GM21526 (cell line): Measurements from ENCODE around the gene JARID2.

ENCODE experiments used
- ATAC-seq: cut with Tn5 transposase; IDR thresholded peaks from one replicate; pipeline ENCODE4 v1.9.1; 2021; ENCODE audit warnings: moderate library complexity; ENCODE audit not compliant: unreplicated experiment, low FRiP score

JARID2 gene

DNA sequence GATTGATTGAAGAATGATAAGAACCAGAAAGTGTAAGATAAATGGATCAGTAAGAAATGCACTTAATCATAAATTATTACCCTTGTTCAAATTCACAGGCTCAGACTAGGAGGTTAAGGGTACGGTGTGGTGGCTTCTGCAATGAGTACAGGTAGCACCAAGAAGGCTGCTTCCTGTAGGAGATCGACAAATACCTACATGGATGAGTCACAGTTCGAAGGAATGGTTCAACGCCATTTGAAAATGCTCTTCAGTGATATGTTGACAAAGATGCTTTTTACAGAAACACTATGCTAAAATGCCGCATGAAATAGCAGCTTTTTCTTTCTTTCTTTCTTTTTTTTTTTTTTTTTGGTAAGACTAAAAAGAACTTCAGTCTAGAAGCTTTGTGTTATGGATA lies 300.7 kb downstream of the JARID2 start:
- ATAC-seq, result no peak

DNA sequence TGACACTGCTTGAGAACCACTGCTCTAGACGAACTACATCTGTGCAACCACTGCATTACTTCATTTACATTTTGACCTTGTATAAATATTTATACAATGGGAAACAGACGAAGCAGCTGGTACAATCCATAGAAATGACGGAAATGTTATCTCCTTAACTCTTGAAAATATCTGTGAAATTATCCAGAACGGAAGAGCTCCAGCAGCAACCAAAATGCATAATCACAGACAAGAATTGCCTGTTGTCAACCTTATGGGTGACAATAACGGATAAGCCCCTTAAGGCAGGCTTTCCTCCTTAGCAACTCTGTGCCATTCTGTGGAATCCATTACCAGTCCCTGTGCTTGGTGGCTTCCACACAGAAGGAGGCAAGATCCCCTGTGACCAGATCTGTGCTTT lies 301.5 kb downstream of the JARID2 start:
- ATAC-seq, result no peak

DNA sequence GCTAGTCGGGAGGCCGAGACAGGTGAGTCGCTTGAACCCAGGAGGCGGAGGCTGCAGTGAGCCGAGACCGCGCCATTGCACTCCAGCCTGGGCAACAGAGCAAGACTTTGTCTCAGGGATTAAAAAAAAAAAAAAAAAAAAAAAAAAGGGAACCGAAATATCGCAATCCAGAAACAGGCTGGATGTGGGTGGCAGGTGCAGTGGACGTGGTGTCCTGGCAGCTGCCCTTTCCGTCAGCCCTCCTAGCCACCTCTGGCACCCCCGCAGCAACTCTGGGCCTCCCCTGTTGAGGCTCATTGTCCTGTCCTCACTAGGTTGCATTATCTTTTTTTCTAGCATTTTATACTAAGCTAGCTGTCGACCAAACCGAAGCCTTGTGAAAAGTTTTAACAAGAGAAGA lies 303.5 kb downstream of the JARID2 start:
- no peak for ATAC-seq

DNA sequence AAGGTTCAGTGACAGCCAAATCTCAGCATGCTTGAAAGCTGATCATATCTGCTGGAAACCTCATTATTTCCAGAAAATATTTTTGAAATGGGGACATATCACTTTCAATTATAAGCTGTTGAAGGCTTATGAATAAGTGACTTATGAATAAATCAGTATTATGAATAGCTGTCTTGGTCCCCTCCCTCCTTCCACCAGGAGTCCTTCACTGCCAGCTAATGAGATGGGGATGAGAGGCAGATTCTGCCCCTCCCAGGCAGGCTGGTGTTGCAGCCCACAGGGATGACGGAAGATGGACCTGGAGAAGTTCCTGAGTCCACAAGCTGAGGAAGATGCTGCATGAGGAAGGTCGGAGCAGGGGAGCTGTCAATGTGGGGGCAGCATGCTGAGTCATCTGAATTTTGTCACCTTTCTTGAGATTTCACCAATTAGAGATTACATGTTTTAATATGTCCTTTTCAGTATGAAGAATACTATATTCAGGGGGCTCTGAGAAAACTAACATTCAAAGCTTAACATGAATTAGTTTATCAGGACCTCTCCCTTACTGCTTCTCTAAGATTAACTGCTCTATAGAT lies 304.8 kb downstream of the JARID2 start:
- no peak for ATAC-seq

DNA sequence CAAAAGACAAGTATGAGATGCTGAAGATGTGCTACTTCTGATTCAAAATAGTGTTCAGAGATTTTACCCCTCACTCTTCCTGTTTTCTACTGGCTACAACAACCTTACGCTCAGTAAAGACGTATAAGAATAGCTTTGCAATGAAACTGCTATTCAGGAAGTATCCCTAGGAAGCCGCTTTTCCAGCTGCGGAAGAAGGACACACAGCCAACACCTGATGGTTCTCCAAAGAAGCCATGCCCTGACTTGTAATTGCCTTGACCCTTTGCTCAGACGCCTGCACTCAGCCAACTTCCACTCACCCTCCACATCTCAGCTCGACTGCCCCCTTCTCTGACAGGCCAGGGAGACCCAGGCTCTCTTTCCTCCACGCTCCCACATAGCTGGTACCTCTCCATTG lies 305.4 kb downstream of the JARID2 start:
- ATAC-seq, result no peak

DNA sequence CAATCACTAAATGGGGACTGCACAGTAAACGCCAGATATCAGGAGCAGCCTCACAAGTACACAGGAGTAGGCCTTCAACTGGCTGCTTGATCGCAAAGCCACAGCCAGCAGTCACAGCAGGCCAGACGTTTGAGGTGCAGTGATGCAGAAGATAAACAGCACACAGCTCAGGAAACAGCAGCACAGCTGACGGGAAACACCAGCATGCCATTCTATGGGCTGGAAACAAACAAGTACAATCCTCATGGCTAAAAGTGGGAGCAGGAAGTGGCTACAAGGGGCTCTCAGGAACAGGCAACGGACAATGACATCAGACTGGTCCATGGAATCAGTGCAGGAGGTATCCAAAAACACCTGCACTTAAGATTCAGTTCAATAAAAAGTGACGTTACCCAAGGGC lies 305.9 kb downstream of the JARID2 start:
- ATAC-seq, result no peak

DNA sequence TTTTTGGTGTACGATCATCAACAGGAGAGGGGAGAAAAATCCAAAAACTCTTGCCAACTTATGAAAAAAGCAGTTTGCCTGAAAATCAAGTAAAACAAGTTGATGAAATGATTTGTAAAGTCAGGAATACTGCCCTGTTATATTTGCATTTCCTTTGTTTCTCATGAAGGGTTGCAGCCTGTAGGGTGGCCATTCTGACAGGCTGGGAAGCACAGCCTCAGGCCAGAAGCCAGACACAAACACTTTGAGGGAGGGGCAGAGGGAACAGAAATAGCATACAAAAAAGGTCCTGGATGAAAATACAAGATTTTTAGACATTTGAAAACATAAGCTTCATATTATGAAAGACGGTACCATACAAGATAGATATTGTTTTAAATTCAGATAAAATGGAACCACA lies 307.2 kb downstream of the JARID2 start:
- no peak for ATAC-seq

DNA sequence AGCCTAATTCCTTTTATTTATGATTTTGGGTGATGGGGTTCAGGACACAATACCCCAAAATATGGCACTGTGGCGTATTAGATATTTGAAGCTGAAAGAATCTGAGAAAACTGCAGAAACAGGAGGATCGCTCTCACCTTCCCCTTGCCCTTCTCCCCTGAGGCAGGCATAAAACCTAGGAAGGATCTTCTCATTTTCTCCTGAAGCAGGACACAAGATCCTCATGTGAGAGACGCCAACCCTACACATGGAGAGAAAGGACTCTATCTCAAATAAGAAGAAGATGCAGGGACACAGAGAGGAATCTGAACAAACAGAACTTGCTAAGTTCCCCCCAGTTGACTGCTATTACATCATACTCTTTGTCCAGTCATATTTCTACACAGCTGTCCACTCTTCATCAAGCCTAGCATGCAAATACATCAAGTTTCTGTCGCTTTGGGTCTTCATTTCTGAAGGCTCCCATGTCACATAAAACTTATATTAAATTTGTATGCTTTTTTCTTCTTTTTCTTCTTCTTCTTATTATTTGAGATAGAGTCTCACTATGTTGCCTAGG lies 307.9 kb downstream of the JARID2 start:
- no peak for ATAC-seq

DNA sequence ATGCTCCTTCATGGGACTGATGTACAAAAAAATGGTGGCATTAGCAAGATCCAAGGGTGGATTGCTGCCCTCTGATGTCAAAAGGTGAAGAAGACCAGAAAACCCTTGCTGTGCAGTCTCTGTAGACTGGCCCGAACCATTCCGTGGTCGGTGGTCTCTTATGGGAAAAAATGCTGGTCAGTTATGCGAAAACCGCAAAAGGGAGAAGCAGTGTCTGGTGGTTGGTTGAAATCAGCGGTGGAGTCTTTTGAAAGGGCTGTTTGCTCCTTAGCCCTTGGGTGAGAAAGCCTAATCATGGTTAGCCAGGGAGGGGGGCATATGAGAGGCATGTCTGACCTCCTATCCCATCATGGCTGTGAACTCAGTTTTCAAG lies 308.8 kb downstream of the JARID2 start:
- no peak for ATAC-seq

DNA sequence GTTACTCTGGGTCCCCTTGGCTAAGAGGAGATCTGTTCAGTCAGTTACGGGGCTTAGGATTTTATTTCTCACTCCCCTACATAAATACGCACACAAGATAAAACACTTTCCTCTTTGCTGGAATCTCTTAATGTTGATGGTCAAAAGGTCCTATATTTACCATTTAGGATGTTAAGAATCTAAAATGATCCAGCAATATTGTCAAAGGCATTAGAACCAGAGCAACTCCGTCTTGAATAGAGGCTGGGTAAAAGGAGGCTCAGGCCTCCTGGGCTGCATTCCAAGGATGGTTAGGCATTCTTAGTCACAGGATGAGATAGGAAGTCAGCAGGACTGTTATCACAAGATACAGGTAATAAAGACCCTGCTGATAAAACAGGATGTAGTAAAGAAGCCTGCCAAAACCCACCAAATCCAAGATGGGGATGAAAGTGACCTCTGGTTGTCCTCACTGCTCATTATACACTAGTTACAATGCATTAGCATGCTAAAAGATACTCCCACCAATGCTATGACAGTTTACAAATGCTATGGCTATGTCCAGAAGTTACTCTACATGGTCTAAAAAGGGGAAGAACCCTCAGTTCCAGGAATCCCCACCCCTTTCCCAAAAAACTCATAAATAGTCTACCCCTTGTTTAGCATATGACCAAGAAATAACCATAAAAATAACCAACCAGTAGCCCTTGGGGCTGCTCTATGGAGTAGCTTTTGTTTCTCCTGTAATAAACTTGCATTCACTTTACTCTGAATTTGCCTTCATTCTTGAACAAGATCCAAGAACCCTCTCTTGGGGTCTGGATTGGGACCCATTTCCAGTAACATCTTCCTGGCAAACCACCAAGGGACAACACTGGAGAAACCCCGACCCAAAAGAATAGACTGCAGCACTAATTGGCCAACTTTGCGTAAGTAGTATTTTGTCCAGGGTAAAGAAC lies 309.5 kb downstream of the JARID2 start:
- no peak for ATAC-seq

DNA sequence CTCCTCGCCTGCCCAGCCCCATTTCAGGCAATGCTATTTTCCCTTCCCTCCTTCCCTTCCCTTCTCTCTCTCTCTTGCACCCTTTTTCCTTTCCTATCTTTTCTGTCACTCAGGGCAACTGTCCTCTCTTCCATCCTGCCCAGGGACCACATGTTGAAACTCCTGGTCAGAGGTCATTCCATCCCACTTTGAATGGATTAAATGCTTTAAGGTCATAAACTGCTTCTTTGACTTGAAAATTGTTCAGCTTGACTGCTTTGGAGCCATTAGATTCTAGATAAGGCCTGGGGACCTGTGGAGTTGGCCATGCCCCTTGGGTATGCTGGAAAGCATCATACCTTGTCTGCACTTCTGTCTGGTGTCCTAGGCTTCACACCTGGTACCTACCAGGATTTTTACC lies 310.8 kb downstream of the JARID2 start:
- ATAC-seq, result no peak

DNA sequence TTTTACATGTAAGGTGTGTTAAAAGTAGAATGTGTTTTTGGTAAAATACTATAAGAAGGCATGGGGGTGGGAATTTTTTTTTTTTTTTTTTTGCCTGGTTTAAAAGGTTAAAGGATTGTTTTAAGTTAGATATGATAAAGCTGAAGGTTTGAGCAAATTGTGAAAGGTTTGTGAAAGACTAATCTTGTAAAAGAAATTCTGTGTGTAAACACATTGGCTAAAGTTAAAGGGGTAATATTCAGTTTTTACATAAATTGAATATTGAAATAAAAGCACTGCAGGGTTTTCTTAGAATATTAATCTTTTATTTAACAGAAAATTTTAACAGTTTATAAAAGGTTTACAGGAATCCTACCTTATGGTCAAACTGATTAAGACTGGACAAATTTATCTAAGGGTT lies 311.3 kb downstream of the JARID2 start:
- no peak for ATAC-seq

DNA sequence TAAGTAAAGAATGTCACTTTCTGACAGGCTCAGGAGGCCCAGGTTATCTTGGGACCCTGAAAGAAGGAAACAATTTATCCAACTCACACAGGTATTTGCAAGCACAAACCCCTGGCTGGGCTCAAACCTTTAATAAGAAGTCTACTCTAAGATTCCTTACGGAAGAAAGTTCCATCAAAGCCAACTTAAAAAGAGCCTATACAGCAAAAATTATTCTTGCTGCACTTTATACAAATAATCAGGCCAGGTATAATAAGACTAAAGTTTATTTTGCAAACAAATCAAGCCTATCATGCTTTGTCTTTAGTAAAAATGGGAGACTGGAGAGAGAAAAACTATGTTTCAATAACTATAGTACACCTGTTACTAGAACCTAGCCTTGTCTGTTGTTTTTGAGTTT lies 314.8 kb downstream of the JARID2 start:
- ATAC-seq, result no peak

DNA sequence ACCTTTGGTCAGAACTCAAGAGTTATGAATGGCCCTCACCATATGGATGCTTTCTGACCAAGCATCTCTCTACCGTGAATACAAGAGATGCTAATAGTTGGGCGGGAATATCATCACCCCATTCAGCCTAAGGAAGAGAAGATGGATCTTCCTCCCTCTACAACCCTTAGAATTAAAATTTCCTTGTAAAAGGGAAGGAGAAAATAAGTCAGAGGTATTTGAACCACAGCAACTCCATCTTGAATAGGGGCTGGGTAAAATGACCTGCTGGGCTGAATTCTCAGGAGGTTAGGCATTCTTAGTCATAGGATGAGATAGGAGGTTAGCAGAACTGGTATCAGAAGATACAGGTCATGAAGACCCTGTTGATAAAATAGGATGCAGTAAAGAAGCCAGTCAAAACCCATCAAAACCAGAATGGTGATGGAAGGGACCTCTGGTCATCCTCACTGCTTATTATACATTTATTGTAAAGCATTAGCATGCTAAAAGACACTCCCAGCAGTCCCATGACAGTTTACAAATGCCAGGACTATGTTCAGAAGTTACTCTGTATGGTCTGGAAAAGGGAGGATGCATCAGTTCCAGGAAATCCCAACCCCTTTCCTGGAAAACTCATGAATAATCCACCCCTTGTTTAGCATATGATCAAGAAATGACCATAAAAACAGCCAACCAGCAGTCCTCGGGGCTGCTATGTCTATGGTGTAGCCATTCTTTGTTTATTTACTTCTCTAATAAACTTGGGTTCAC lies 315.8 kb downstream of the JARID2 start:
- no peak for ATAC-seq

DNA sequence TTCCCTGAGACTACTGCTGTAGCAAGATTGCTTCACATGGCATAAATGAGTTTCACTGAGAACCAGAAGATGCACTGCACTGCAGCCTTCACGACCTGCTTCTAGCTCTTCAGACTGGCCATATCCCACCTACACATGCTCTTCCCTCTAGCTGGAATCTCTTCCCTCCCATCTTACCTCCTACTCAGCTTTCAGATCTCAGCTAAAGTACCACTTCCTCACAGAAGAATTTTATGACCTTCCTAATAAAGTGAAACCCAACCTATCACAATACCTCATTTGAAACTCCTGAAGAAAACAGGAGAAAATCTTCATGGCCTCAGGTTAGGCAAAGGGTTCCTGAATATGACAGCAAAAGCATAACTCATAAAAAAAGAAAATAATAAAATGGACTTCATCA lies 317.1 kb downstream of the JARID2 start:
- ATAC-seq, result no peak

DNA sequence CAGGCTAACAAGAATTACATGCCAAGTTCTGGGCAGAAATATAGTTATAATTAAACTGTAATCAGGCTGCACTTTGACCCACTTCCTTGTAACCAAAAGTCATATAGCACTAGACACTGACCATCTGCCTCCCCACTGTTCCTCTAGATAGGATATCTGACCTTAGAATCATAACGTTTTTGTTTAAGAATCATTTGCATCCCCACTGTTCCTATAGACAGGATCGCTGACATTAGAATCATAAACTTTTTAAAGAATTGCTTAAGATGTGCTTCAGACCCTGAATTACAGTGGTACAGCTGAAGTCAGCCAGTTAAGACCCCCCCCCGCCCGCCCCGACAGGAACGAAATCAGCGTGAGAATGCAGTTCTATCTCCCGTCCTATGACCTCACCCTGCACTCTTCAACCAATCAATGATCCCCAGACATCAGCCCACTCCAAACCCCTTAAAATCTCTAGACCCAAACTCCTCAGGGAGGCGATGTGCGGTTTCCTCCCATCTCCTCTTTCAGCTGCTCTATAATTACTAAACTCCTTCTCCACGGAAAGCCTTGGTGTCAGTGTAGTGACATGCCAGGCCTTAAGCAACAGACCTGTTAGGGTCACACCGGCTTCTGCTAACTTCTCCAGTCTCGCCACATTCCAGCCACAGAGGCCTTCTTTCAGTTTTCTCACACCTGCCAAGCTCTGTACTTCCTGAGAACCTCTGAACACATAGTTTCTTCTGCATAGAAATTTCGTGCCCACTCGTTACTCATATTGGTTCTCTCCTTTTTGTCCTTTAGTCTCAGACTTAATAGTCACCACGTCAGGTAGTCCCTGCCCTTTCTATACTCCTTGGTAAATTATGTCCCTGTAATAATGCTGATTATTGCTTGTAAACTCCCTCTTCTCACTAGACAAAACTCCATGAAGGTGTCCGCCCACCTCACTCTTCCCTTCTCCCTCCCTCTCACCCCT lies 323.4 kb downstream of the JARID2 start:
- no peak for ATAC-seq

DNA sequence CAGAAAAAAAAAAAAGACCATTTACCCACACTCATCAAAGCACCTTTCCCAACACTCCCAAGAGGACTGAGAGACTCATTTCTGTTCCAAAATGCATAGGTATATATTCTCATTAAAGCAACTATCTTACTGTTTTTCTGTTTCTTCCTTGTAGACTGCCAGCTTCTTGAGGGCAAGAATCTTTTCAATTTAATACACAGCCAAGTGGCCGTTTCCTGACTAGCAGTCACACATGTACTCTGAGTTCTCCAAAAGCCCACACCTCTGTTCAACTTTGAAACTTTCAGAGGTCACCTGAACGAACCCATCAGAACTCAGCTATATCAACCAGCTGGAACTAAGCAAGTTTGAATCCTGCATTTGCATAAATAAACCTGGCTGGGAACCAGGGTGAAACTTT lies 324.3 kb downstream of the JARID2 start:
- no peak for ATAC-seq
